AG08396 (cell line): ENCODE results near the gene TAF1B.
"Not testable (repeated sequence)": the region's sequence is repeated elsewhere in the genome, so short reads cannot be mapped to it uniquely, and the experiment has no call there.

Experiments
- DNase-seq: peaks from one replicate; pipeline ENCODE4 v3.0.0; 2012; ENCODE audit warnings: low spot score, mixed read lengths

TAF1B gene

GRCh38 chr2:9885036-9885684 lies 41.9 kb downstream of the TAF1B start:
- DNase-seq, result peak; percentile 24

- DNase-seq, result no peak
Measured at GRCh38 chr2:9887513-9887912, 44.2 kb downstream of the TAF1B start.

- no peak for DNase-seq
Measured at GRCh38 chr2:9889812-9890261, 46.6 kb downstream of the TAF1B start.

GRCh38 chr2:9892236-9892635 lies 49.0 kb downstream of the TAF1B start:
- DNase-seq, result no peak

- DNase-seq, result no peak
Measured at GRCh38 chr2:9895669-9896590, 52.7 kb downstream of the TAF1B start.

- peak; percentile 49 for DNase-seq
Measured at GRCh38 chr2:9897331-9897737, 54.1 kb downstream of the TAF1B start.

GRCh38 chr2:9897846-9898245 lies 54.6 kb downstream of the TAF1B start:
- DNase-seq, result no peak

- no peak for DNase-seq
Measured at GRCh38 chr2:9905413-9905812, 62.1 kb downstream of the TAF1B start.

GRCh38 chr2:9907402-9907801 lies 64.1 kb downstream of the TAF1B start:
- no peak for DNase-seq

- no peak for DNase-seq
Measured at GRCh38 chr2:9908639-9909038, 65.4 kb downstream of the TAF1B start.

GRCh38 chr2:9909106-9909505 lies 65.8 kb downstream of the TAF1B start:
- no peak for DNase-seq

- no peak for DNase-seq
Measured at GRCh38 chr2:9910699-9911098, 67.4 kb downstream of the TAF1B start.

- no peak for DNase-seq
Measured at GRCh38 chr2:9912468-9912867, 69.2 kb downstream of the TAF1B start.

- DNase-seq, result peak; percentile 16
Measured at GRCh38 chr2:9914384-9915065, 71.3 kb downstream of the TAF1B start.

GRCh38 chr2:9918275-9918674 lies 75.0 kb downstream of the TAF1B start:
- no peak for DNase-seq

GRCh38 chr2:9919512-9919911 lies 76.2 kb downstream of the TAF1B start:
- no peak for DNase-seq

- DNase-seq, result not testable (repeated sequence)
Measured at GRCh38 chr2:9927020-9927419, 83.7 kb downstream of the TAF1B start.

- DNase-seq, result no peak
Measured at GRCh38 chr2:9937258-9937657, 94.0 kb downstream of the TAF1B start.

- DNase-seq, result no peak
Measured at GRCh38 chr2:9937968-9938367, 94.7 kb downstream of the TAF1B start.

GRCh38 chr2:9939587-9940485 lies 96.6 kb downstream of the TAF1B start:
- DNase-seq, result no peak

- DNase-seq, result peak; percentile 73
Measured at GRCh38 chr2:9941196-9941995, 98.1 kb downstream of the TAF1B start.
